ENCODE measurements around the gene CAVIN2.

Gene CAVIN2

GRCh38 chr2:191797942-191798876 lies 48.7 kb downstream of the CAVIN2 start:
- H3K4me1 ChIP-seq (ENCODE audit: control insufficient read depth in 1 of 2, insufficient read depth in 1 of 2, low read depth in 1 of 2, low read length in 1 of 2), result no peaks in the 10 kb centered on the region
- no peak for TF ChIP-seq CTCF (IDR thresholded peaks at IDR 0.05)
- no peaks in the 10 kb centered on the region for H3K9me3 ChIP-seq
- no peak overlapping the region for H3K27ac ChIP-seq
- H3K27me3 ChIP-seq, result no peaks in the 10 kb centered on the region
- H3K4me3 ChIP-seq (ENCODE audit: low read depth in 1 of 2, low read length in 1 of 2), result no peak overlapping the region
- no peaks in the 10 kb centered on the region for H3K36me3 ChIP-seq

- Histone ChIP-seq H3K27me3 (no peaks in the 10 kb centered on the region), H3K36me3 (no peaks in the 10 kb centered on the region), H3K9me3 (no peaks in the 10 kb centered on the region), H3K4me3 (ENCODE audit: low read depth in 1 of 2, low read length in 1 of 2) (no peak overlapping the region), H3K4me1 (ENCODE audit: control insufficient read depth in 1 of 2, insufficient read depth in 1 of 2, low read depth in 1 of 2, low read length in 1 of 2) (no peaks in the 10 kb centered on the region), H3K27ac (no peak overlapping the region)
- no peak for TF ChIP-seq CTCF (IDR thresholded peaks at IDR 0.05)
Observed at GRCh38 chr2:191797500-191797899, 49.4 kb downstream of the CAVIN2 start.

GRCh38 chr2:191795715-191796114 lies 51.2 kb downstream of the CAVIN2 start:
- no peak for TF ChIP-seq CTCF (IDR thresholded peaks at IDR 0.05)
- no peaks in the 10 kb centered on the region for H3K36me3 ChIP-seq
- no peaks in the 10 kb centered on the region for H3K9me3 ChIP-seq
- H3K27me3 ChIP-seq, result no peaks in the 10 kb centered on the region
- no peak overlapping the region for H3K4me3 ChIP-seq (ENCODE audit: low read depth in 1 of 2, low read length in 1 of 2)
- no peak overlapping the region for H3K27ac ChIP-seq
- no peaks in the 10 kb centered on the region for H3K4me1 ChIP-seq (ENCODE audit: control insufficient read depth in 1 of 2, insufficient read depth in 1 of 2, low read depth in 1 of 2, low read length in 1 of 2)

- Histone ChIP-seq H3K4me1 (ENCODE audit: control insufficient read depth in 1 of 2, insufficient read depth in 1 of 2, low read depth in 1 of 2, low read length in 1 of 2) (no peaks in the 10 kb centered on the region), H3K36me3 (no peaks in the 10 kb centered on the region)
Observed at GRCh38 chr2:191791953-191792560, 54.8 kb downstream of the CAVIN2 start.

GRCh38 chr2:191790737-191791136 lies 56.2 kb downstream of the CAVIN2 start:
- Histone ChIP-seq H3K27ac (no peak overlapping the region), H3K4me3 (ENCODE audit: low read depth in 1 of 2, low read length in 1 of 2) (no peak overlapping the region), H3K27me3 (no peaks in the 10 kb centered on the region), H3K36me3 (no peaks in the 10 kb centered on the region), H3K4me1 (ENCODE audit: control insufficient read depth in 1 of 2, insufficient read depth in 1 of 2, low read depth in 1 of 2, low read length in 1 of 2) (no peaks in the 10 kb centered on the region), H3K9me3 (no peaks in the 10 kb centered on the region)
- no peak for TF ChIP-seq CTCF (IDR thresholded peaks at IDR 0.05)

More at GRCh38 chr2:191791953-191792560, 54.8 kb downstream of the CAVIN2 start:
- no peaks in the 10 kb centered on the region for H3K27me3 ChIP-seq
- H3K4me3 ChIP-seq (ENCODE audit: low read depth in 1 of 2, low read length in 1 of 2), result no peak overlapping the region
- H3K27ac ChIP-seq, result no peak overlapping the region
- TF ChIP-seq CTCF (IDR thresholded peaks at IDR 0.05), result no peak
- H3K9me3 ChIP-seq, result no peaks in the 10 kb centered on the region
